G401 (cell line): ENCODE results near the gene ARHGAP26. TPM values are rescaled to one million over a fixed set of nuclear protein-coding genes. Genes with fewer than 3 reads are reported as not detected.
A peak's percentile ranks its signal among the peaks of the same experiment; 100 is the strongest.
"Not testable (repeated sequence)": the region's sequence is repeated elsewhere in the genome, so short reads cannot be mapped to it uniquely, and the experiment has no call there.

ENCODE experiments used
- DNase-seq: peaks from one replicate; pipeline ENCODE4 v3.0.0-alpha.2; 2015; ENCODE audit warnings: low spot score
- in situ Hi-C: cut with HindIII; loops from 2 replicates; pipeline ENCODE4 v1.10.0; 2016; ENCODE audit warnings: low sequenced_read_pairs, mixed read lengths
- total RNA-seq: library from RNA; depleted of rRNA; stranded (reverse); fragments of >200 nt; shearing (Covaris generic); gene quantifications from 2 replicates; pipeline ENCODE4 v1.2.3, GENCODE V29; 2014

Gene ARHGAP26
- total RNA-seq, 1 experiment from 2014 or later: not detected

GRCh38 chr5:142931896-142932686 lies 161.9 kb downstream of the ARHGAP26 start:
- DNase-seq: no peak
- in situ Hi-C loops: no loop called here

GRCh38 chr5:142934051-142934762 lies 164.0 kb downstream of the ARHGAP26 start:
- in situ Hi-C loops: no loop called here

GRCh38 chr5:142935014-142935413 lies 164.8 kb downstream of the ARHGAP26 start:
- in situ Hi-C loops: no loop called here
- no peak for DNase-seq

More at GRCh38 chr5:142934051-142934762, 164.0 kb downstream of the ARHGAP26 start:
- DNase-seq: no peak

- in situ Hi-C loops: no loop called here
- no peak for DNase-seq
Measured at GRCh38 chr5:142937374-142937773, 167.2 kb downstream of the ARHGAP26 start.

GRCh38 chr5:142938266-142938880 lies 168.2 kb downstream of the ARHGAP26 start:
- in situ Hi-C loops: no loop called here
- DNase-seq: no peak

GRCh38 chr5:142939006-142939405 lies 168.8 kb downstream of the ARHGAP26 start:
- in situ Hi-C loops: no loop called here
- DNase-seq: no peak

- DNase-seq: no peak
- in situ Hi-C loops: no loop called here
Measured at GRCh38 chr5:142939884-142940283, 169.7 kb downstream of the ARHGAP26 start.

- DNase-seq: no peak
- in situ Hi-C loops: no loop called here
Measured at GRCh38 chr5:142941245-142941644, 171.1 kb downstream of the ARHGAP26 start.

- no peak for DNase-seq
- in situ Hi-C loops: no loop called here
Measured at GRCh38 chr5:142942901-142943300, 172.7 kb downstream of the ARHGAP26 start.

- DNase-seq: no peak
- in situ Hi-C loops: no loop called here
Measured at GRCh38 chr5:142944140-142944539, 174.0 kb downstream of the ARHGAP26 start.

- in situ Hi-C loops: no loop called here
Measured at GRCh38 chr5:142945321-142945720, 175.1 kb downstream of the ARHGAP26 start.

GRCh38 chr5:142945845-142946244 lies 175.7 kb downstream of the ARHGAP26 start:
- in situ Hi-C loops: no loop called here
- DNase-seq: no peak

More at GRCh38 chr5:142945321-142945720, 175.1 kb downstream of the ARHGAP26 start:
- DNase-seq: peak; percentile 65

GRCh38 chr5:142946547-142947426 lies 176.6 kb downstream of the ARHGAP26 start:
- in situ Hi-C loops: no loop called here
- no peak for DNase-seq

GRCh38 chr5:142947427-142947709 lies 177.2 kb downstream of the ARHGAP26 start:
- no peak for DNase-seq
- in situ Hi-C loops: no loop called here

- in situ Hi-C loops: no loop called here
- DNase-seq: no peak
Measured at GRCh38 chr5:142952229-142952628, 182.1 kb downstream of the ARHGAP26 start.

- in situ Hi-C loops, DNase-seq: not testable (repeated sequence)
Measured at GRCh38 chr5:142952871-142953270, 182.7 kb downstream of the ARHGAP26 start.

- in situ Hi-C loops: no loop called here
- DNase-seq: no peak
Measured at GRCh38 chr5:142954455-142954854, 184.3 kb downstream of the ARHGAP26 start.

- in situ Hi-C loops: no loop called here
- peak; percentile 36 for DNase-seq
Measured at GRCh38 chr5:142955628-142956027, 185.5 kb downstream of the ARHGAP26 start.

- in situ Hi-C loops: no loop called here
- peak; percentile 19 for DNase-seq
Measured at GRCh38 chr5:142957528-142957927, 187.4 kb downstream of the ARHGAP26 start.
